Measurements from ENCODE around the gene CUX1.

The CUX1 gene

DNA sequence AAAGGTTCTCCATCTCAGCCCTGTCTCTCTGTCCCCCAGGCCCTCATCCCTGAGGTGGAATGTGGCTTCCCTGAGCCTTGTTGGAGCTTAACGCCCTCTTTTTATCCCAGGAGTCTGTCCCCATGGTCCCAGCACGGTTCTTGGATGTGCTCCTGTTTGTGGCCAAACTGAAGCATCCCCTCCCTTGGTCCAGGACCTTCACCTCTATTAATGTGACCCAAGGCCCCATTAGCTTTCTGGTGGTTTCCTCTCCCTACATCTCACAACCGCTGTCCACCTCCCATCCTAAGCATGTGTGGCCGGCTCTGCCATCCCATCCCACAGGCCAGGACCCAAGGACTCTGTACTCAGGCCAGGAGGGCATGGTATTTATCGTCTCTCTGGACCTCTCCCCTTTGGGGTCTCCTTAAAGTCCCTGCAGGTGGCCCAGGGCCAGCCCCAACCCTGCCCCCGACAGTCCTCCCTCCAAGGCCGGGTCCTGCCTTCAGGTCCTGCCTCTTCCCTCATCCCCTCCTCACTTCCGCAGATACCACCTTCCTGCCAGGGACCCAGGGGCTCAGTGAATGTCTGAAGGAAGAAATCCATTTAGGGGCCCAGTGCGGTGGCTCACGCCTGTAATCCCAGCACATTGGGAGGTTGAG is 453.9 kb downstream of the CUX1 start:
- Mint-ChIP-seq H3K9me3 (no peaks in the 10 kb centered on the region), H3K27me3 (no peaks in the 10 kb centered on the region), H3K4me3 (no peak overlapping the region), H3K4me1 (ENCODE audit: low read depth) (peaks cover 3% of the 10 kb centered on the region), H3K27ac (no peak overlapping the region), H3K36me3 (ENCODE audit: low read depth) (no peaks in the 10 kb centered on the region)
- DNase-seq = no peak

DNA sequence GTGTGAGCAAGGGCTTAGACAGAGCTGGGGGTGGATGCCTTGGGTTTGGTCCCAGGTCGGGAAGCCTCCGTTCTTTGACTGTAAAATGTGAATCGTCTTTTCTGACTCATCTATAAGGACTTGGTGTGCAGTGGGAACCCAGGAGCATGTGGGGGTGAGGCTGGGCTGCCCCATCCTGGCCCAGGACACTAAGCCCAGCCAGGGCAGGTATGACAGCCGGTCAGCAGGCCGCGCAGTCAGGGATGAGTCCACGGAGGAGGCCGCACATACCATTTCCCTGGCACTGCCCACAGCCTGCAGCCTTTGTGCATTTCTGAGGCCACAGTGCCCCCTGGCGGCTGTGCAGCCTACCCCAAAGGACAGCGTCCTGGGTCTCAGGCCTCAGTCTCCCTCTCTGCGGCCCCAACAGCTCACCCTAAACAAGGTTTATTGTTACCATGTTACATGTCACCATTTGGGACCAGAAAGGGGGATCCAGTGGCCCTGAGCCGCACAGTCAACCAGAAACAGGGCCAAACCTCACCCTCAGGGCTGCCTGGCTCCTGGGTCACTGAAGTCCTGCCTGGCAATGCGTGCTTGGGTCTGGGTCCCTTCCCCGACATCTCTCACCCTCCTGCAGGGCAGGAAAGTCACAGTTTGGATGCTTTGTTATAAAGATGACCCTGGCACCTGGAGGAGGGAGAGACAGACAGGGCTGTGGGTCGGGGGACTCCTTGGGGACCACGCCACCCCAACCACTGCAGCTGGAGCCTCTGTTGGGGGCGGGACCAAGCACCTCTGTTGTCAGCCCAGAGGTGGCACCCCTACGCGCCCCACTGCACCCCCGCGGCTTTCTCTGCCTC is 454.9 kb downstream of the CUX1 start:
- Mint-ChIP-seq H3K9me3 (no peaks in the 10 kb centered on the region), H3K4me3 (no peak overlapping the region), H3K27me3 (no peaks in the 10 kb centered on the region), H3K36me3 (ENCODE audit: low read depth) (no peaks in the 10 kb centered on the region), H3K27ac (no peak overlapping the region), H3K4me1 (ENCODE audit: low read depth) (peaks cover 3% of the 10 kb centered on the region)
- DNase-seq = peak; percentile 85

DNA sequence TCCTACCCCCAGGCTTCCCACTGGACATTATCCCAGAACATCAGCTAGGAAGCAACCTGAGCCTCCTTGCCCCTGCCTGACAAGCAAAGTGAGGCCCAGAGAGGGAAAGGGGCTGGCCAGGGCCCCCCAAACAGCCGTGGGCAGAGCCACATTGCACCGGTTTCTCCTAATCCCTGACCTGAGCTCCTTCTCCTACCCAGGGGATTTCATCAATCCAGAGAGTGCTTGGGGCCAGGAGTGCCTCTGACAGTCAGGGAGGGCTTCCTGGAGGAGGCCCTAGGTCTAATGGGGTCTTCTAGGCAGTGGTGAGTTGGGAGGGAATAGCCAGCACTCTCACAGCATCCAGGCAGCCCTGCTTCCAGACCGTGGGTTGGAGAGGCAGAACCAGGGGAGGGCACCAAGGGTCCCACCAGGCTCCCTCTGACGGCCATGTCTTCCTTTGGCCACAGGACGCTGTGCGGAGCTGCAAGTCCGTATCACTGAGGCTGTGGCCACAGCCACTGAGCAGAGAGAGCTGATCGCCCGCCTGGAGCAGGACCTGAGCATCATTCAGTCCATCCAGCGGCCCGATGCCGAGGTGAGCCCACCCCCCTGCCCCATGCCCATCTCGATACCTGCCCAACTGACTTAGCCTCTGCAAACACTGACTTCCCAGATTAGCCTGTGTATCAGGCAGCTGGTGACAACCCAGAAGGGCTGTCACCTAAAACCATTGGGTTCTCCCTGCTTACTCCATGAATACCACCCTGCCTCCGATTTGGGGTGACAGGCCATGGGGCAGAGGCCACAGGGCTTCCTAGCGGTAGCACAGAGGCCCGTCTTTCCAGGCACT is 455.7 kb downstream of the CUX1 start:
- Mint-ChIP-seq H3K36me3 (ENCODE audit: low read depth) (no peaks in the 10 kb centered on the region), H3K9me3 (no peaks in the 10 kb centered on the region), H3K4me1 (ENCODE audit: low read depth) (peaks cover 3% of the 10 kb centered on the region), H3K27ac (no peak overlapping the region), H3K4me3 (no peak overlapping the region), H3K27me3 (no peaks in the 10 kb centered on the region)
- no peak for DNase-seq

DNA sequence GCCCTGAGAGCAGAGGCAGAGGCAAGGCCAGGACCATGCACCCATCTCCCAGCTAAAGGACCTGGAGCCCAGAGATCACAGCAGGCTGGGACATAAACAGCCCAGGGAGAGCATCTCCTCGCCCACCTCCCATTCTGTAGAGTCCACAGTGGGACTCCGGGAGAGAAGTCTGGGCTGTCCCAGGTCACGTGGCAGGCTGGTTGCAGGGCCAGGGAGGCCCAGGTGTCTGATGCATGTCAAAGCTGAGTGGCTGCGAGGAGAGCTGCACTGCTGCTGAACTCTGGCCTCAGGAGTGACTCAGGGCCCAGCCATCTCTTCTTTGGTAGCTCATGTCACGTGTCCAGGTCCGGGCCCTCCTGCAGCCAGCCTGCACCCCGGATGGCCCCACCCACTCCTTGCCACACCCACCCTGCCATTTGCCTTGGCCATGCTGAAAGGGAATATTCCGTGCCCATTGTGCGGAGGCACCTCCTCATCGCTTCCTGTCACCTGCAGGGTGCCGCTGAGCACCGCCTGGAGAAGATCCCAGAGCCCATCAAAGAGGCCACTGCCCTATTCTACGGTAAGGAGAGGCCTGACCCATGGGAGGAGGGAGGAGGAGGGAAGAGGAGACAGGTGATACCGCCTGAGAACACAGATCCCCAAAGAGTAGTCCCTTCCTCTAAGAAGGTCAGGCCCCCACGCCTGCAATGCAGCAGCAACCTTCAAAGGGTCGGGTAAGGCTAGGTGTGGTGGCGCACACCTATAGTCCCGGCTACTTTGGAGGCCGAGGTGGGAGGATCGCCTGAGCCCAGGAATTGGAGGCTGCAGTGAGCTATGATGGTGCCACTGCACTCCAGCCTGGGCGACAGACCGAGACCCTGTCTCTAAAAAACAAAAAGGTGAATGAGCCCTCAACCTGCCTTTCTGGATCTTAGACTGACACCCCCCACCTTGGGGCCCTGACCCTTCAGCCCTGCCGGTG is 456.6 kb downstream of the CUX1 start:
- Mint-ChIP-seq H3K36me3 (ENCODE audit: low read depth) (no peaks in the 10 kb centered on the region), H3K27me3 (no peaks in the 10 kb centered on the region), H3K4me1 (ENCODE audit: low read depth) (peaks cover 3% of the 10 kb centered on the region), H3K4me3 (no peak overlapping the region), H3K27ac (no peak overlapping the region), H3K9me3 (no peaks in the 10 kb centered on the region)
- no peak for DNase-seq

DNA sequence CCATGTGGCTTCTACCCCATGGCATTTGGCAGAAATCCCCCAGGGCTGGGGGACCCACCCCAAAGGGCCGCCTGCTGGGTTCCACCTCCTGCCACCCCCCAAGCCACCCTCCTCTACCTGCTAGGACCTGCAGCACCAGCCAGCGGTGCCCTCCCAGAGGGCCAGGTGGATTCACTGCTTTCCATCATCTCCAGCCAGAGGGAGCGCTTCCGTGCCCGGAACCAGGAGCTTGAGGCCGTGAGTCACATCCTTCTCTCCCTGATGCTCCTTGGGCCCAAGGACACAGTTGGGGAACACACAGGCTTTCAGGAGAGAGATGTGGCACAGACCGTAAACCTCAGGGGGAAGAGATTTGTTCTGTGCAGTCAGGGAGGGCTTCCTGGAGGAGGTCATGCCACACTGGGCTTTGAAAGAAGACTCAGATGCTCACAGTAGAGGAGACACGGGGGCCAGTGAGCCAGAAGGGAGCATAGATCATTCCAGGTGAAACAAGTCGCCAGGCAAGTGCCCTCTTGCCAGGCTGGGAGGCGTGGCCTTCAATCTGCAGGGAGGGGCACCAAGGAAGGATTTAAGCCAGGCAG is 457.8 kb downstream of the CUX1 start:
- no peaks in the 10 kb centered on the region for H3K36me3 Mint-ChIP-seq (ENCODE audit: low read depth)
- no peaks in the 10 kb centered on the region for H3K27me3 Mint-ChIP-seq
- no peak for DNase-seq
- no peak overlapping the region for H3K4me3 Mint-ChIP-seq
- no peak overlapping the region for H3K27ac Mint-ChIP-seq
- H3K4me1 Mint-ChIP-seq (ENCODE audit: low read depth) = peaks cover 8% of the 10 kb centered on the region
- no peaks in the 10 kb centered on the region for H3K9me3 Mint-ChIP-seq

DNA sequence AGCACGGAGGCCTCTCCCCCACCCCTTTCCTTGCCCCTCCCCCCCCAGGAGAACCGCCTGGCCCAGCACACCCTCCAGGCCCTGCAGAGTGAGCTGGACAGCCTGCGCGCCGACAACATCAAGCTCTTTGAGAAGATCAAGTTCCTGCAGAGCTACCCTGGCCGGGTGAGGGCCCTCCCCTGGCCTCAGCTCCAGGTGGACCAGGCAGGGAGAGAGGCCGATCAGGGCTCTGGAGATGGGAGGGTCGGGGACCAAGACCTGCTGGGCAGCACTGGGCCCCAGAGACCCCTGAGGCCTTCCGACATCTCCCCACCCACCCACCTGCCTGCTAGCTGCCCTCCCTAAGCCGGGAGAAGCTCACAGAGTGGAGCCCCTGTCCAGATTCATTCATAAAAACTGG is 460.5 kb downstream of the CUX1 start:
- no peak overlapping the region for H3K4me3 Mint-ChIP-seq

DNA sequence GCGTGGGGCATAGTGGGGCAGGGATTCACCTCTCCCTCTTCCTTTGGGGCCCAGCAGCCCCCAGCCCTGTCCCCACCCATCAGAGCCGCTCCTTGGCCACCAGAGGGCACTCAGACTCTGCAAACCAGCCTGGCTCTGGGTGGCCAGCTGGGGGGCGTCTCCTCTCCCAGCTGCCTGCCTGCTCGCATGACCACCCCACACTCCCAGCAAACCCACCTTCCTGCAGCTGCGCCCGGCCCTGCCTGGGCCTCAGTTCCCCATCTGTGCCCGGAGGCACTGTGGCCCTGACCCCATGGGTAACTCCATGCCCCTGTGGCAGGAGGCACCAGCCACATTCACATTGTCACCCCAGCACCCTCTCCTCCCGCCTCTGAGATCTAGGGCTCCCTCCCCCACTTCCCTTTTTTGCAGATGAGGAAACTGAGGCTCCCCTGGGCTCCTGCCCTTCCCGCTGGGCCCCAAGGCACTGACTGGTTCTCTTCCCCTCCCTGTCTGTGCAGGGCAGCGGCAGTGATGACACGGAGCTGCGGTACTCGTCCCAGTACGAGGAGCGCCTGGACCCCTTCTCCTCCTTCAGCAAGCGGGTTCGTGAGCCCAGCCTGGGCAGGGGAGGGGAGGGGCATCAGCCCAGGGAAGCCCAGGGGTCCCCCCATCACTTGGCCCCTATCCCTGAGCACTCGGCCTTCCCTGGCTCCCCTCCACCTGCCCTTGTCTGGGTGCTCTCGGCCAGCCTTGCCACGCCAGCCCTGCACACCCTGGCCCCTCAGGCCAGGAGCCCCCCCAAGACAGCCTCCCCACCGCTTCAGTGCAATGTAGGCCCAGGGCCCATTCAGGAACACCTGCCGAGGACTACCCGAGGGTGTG is 462.3 kb downstream of the CUX1 start:
- peak overlapping the region; percentile 61 for H3K27ac Mint-ChIP-seq
- H3K27me3 Mint-ChIP-seq = peaks cover 2% of the 10 kb centered on the region
- H3K4me3 Mint-ChIP-seq = no peak overlapping the region
- H3K9me3 Mint-ChIP-seq = no peaks in the 10 kb centered on the region
- DNase-seq = peak; percentile 74
- no peaks in the 10 kb centered on the region for H3K36me3 Mint-ChIP-seq (ENCODE audit: low read depth)
- peaks cover 12% of the 10 kb centered on the region for H3K4me1 Mint-ChIP-seq (ENCODE audit: low read depth)

More for the DNA sequence above, 460.5 kb downstream of the CUX1 start:
- H3K27ac Mint-ChIP-seq = no peak overlapping the region
- no peaks in the 10 kb centered on the region for H3K27me3 Mint-ChIP-seq
- H3K36me3 Mint-ChIP-seq (ENCODE audit: low read depth) = no peaks in the 10 kb centered on the region
- peaks cover 5% of the 10 kb centered on the region for H3K4me1 Mint-ChIP-seq (ENCODE audit: low read depth)
- no peaks in the 10 kb centered on the region for H3K9me3 Mint-ChIP-seq
- no peak for DNase-seq

DNA sequence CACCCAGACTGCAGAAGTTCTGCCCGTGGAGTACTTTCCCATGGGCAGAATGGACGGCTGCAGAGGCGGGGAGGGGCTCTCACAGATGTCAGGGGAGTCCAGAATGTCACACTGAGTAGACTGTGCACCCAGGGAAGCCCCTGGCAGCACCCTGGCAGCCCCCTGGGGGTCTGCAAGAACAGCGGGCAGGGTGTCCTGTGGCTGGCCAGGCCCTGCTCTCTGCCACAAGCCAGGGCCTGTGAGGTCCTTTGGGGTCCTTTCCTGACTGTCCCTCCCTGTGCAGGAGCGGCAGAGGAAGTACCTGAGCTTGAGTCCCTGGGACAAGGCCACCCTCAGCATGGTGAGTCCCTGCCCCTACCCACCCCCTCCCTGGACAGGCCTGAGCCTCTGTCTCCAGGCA is 463.1 kb downstream of the CUX1 start:
- H3K9me3 Mint-ChIP-seq = no peaks in the 10 kb centered on the region
- H3K27ac Mint-ChIP-seq = no peak overlapping the region
- peaks cover 19% of the 10 kb centered on the region for H3K4me1 Mint-ChIP-seq (ENCODE audit: low read depth)
- no peak overlapping the region for H3K4me3 Mint-ChIP-seq
- no peak for DNase-seq
- H3K36me3 Mint-ChIP-seq (ENCODE audit: low read depth) = no peaks in the 10 kb centered on the region
- peaks cover 10% of the 10 kb centered on the region for H3K27me3 Mint-ChIP-seq

DNA sequence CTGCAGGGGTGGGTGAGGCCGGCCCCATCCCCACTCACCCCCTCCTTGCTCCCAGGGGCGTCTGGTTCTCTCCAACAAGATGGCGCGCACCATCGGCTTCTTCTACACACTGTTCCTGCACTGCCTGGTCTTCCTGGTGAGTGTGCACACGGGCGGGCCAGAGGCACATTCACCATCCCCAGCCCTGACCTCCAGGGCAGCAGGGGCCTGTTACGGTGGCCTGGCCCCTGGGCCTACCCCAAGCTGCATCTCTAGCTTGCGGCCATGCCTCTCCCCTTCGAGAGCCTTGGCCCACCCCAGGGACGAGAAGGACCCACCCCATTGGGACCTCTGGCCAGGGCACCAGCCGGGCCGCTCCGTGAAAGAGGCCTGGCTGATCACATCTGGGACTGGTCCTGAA is 464.4 kb downstream of the CUX1 start:
- Mint-ChIP-seq H3K9me3 (no peaks in the 10 kb centered on the region), H3K27ac (no peak overlapping the region), H3K27me3 (peaks cover 11% of the 10 kb centered on the region), H3K4me3 (no peak overlapping the region), H3K4me1 (ENCODE audit: low read depth) (peaks cover 20% of the 10 kb centered on the region), H3K36me3 (ENCODE audit: low read depth) (no peaks in the 10 kb centered on the region)
- DNase-seq = no peak

DNA sequence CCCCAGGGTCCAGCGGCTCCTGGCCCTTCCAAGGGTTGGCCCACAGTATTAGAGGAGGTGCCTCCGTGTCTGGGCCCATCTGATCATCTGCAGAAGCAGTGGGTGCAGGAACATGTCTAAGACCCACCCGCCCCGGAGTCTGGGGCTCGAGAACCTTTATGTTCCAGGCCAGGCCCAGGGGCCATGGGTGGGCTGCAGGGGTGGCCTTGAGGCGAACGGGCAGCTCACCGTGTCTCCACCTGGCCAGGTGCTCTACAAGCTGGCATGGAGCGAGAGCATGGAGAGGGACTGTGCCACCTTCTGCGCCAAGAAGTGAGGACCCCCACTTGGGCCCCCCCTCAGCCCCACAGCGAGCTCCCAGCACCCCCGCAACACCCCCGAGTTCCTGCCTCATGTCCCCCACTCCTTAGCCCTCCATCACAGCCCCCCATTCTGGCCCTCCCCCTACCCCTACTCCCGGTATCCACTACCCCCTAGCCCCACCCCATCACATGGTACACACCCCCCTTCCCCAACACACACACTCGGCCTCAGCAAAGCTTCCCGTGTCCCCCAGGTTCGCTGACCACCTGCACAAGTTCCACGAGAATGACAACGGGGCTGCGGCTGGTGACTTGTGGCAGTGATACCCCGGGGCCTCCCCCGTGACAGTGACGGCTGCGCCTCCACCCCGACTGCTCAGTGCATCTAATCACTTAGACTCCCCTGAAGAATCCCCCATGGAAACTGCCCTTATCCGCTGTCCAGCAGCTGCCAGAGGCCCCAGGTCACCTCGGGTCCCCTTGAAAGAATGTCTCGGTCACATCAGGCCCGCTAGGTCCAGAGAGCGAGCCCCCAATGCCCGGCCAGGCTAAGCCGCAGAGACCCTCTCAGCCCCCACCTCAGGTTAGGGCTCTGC is 465.3 kb downstream of the CUX1 start:
- H3K27ac Mint-ChIP-seq = no peak overlapping the region
- no peak for DNase-seq
- H3K9me3 Mint-ChIP-seq = no peaks in the 10 kb centered on the region
- peaks cover 11% of the 10 kb centered on the region for H3K27me3 Mint-ChIP-seq
- peaks cover 20% of the 10 kb centered on the region for H3K4me1 Mint-ChIP-seq (ENCODE audit: low read depth)
- H3K36me3 Mint-ChIP-seq (ENCODE audit: low read depth) = no peaks in the 10 kb centered on the region
- no peak overlapping the region for H3K4me3 Mint-ChIP-seq

DNA sequence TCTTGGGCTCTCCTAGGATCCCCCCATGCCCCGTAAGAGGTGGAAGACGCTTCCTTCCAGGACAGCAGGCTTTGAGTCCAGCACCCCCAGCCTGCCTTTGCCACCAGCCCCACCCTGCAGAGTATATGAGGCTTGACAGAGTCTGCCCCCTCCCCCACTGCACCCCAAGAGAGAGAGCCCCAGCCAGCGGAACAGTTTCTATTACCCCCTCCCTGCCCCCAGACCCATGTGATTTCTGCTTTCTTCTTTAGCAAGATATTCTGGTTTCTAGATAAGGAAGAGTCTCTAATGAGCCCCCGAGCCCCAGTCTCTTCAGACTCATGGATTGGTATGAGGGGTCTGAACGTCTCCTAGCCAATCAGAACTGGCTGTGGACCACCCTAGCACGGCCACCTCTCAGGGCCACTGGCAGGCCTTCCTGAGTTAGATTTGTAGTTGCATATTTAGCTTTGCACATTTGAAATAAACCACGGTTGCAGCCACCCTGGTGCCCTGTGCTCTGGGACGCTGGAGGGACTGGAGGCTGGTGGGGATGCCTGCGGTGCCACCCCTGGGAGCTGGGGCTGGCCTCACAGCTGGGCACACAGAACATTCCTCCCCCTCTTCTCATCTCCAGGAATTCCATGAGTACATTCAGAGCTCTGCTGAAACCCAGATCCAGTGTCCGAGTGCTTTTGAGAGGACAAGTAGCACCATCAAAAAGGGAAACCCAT is 466.2 kb downstream of the CUX1 start:
- Mint-ChIP-seq H3K4me3 (no peak overlapping the region), H3K27ac (no peak overlapping the region)

DNA sequence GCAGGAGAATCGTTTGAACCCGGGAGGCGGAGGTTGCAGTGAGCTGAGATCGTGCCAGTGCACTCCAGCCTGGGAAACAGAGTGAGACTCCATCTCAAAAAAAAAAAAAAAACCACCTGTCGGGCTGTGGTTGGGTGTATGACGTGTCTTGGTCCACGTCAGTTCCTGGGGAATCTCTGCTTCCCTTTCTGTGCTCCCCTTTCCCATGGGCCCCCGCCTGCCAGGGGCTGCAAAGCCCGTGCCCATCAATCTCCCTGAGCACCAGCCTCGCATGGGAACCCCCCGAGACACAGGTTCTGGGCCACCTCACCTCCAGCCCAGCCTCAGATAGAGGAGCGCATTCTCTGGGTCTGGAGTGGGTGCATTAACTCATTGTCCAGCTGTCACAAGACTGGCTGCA is 467.0 kb downstream of the CUX1 start:
- H3K27me3 Mint-ChIP-seq = peaks cover 15% of the 10 kb centered on the region
- H3K4me3 Mint-ChIP-seq = no peak overlapping the region
- no peak overlapping the region for H3K27ac Mint-ChIP-seq
- peak; percentile 42 for DNase-seq
- no peaks in the 10 kb centered on the region for H3K9me3 Mint-ChIP-seq
- peaks cover 29% of the 10 kb centered on the region for H3K4me1 Mint-ChIP-seq (ENCODE audit: low read depth)
- H3K36me3 Mint-ChIP-seq (ENCODE audit: low read depth) = no peaks in the 10 kb centered on the region

More for the DNA sequence above, 466.2 kb downstream of the CUX1 start:
- peaks cover 15% of the 10 kb centered on the region for H3K27me3 Mint-ChIP-seq
- H3K36me3 Mint-ChIP-seq (ENCODE audit: low read depth) = no peaks in the 10 kb centered on the region
- DNase-seq = no peak
- H3K4me1 Mint-ChIP-seq (ENCODE audit: low read depth) = peaks cover 25% of the 10 kb centered on the region
- no peaks in the 10 kb centered on the region for H3K9me3 Mint-ChIP-seq
